H9 (cell line): ENCODE measurements around the gene RNU2-63P. TPM values are rescaled to one million over a fixed set of nuclear protein-coding genes. Genes with fewer than 3 reads are reported as not detected.
A peak's percentile ranks its signal among the peaks of the same experiment; 100 is the strongest.

Source experiments
- DNase-seq: peaks from one replicate; pipeline ENCODE4 v3.0.0-alpha.2; 2017
- H2AFZ ChIP-seq: one replicate; pipeline ENCODE4 v1.6.1; 2013; ENCODE audit warnings: mild to moderate bottlenecking, low read length, control low read depth, moderate library complexity
- H2AK5ac ChIP-seq: 2 replicates; pipeline ENCODE4 v1.6.1; 2013; ENCODE audit warnings: low read length, control low read depth, mixed read lengths; ENCODE audit not compliant: insufficient read length
- H2BK120ac ChIP-seq: one replicate; pipeline ENCODE4 v1.6.1; 2013; ENCODE audit warnings: low read depth, mild to moderate bottlenecking, low read length, control low read depth, inconsistent platforms; ENCODE audit not compliant: poor library complexity, severe bottlenecking
- H2BK12ac ChIP-seq: 2 replicates; pipeline ENCODE4 v1.6.1; 2013; ENCODE audit warnings: low read length, control low read depth, mixed read lengths, low read depth; ENCODE audit not compliant: insufficient read length
- H2BK15ac ChIP-seq: 2 replicates; pipeline ENCODE4 v1.6.1; 2013; ENCODE audit warnings: low read depth, low read length, control low read depth
- H2BK20ac ChIP-seq: one replicate; pipeline ENCODE4 v1.6.1; 2013; ENCODE audit warnings: low read depth, mild to moderate bottlenecking, low read length, control low read depth, inconsistent platforms; ENCODE audit not compliant: poor library complexity, severe bottlenecking
- H2BK5ac ChIP-seq: 2 replicates; pipeline ENCODE4 v1.6.1; 2013; ENCODE audit warnings: low read length, control low read depth, mixed read lengths; ENCODE audit not compliant: insufficient read length
- H3K14ac ChIP-seq: 2 replicates; pipeline ENCODE4 v1.6.1; 2013; ENCODE audit warnings: low read length, control low read depth; ENCODE audit not compliant: insufficient read depth
- H3K18ac ChIP-seq: 2 replicates; pipeline ENCODE4 v1.6.1; 2013; ENCODE audit warnings: low read depth, mild to moderate bottlenecking, mixed read lengths, low read length, control low read depth; ENCODE audit not compliant: insufficient read length
- H3K23ac ChIP-seq: 2 replicates; pipeline ENCODE4 v1.6.1; 2013; ENCODE audit warnings: low read length, control low read depth, mixed read lengths, low read depth; ENCODE audit not compliant: insufficient read length
- H3K23me2 ChIP-seq: 2 replicates; pipeline ENCODE4 v1.6.1; 2013; ENCODE audit warnings: low read depth, mild to moderate bottlenecking, mixed read lengths, low read length, control low read depth; ENCODE audit not compliant: insufficient read length, poor library complexity, severe bottlenecking
- H3K27ac ChIP-seq: 2 replicates; pipeline ENCODE4 v1.5.1; 2013; ENCODE audit warnings: low read length, control low read depth, mixed read lengths, low read depth; ENCODE audit not compliant: insufficient read length
- H3K27me3 ChIP-seq: 2 replicates; pipeline ENCODE4 v1.6.1; 2013; ENCODE audit warnings: low read length, control low read depth, inconsistent platforms; ENCODE audit not compliant: insufficient read depth
- H3K4ac ChIP-seq: 2 replicates; pipeline ENCODE4 v1.6.1; 2013; ENCODE audit warnings: low read depth, mild to moderate bottlenecking, control low read depth, inconsistent platforms, low read length, moderate library complexity
- H3K4me1 ChIP-seq: 2 replicates; pipeline ENCODE4 v1.6.1; 2013; ENCODE audit warnings: low read length, control low read depth, inconsistent platforms; ENCODE audit not compliant: insufficient read depth
- H3K4me2 ChIP-seq: 2 replicates; pipeline ENCODE4 v1.6.1; 2013; ENCODE audit warnings: low read length, control low read depth, mixed read lengths; ENCODE audit not compliant: insufficient read length, insufficient read depth
- H3K56ac ChIP-seq: 2 replicates; pipeline ENCODE4 v1.6.1; 2013; ENCODE audit warnings: low read depth, mild to moderate bottlenecking, mixed read lengths, low read length, control low read depth; ENCODE audit not compliant: insufficient read length
- H3K79me1 ChIP-seq: 2 replicates; pipeline ENCODE4 v1.6.1; 2013; ENCODE audit warnings: low read depth, mild to moderate bottlenecking, moderate library complexity, low read length, control low read depth, inconsistent platforms; ENCODE audit not compliant: insufficient read depth, poor library complexity, severe bottlenecking
- H3K79me2 ChIP-seq: 2 replicates; pipeline ENCODE4 v1.6.1; 2013; ENCODE audit warnings: low read length, control low read depth, inconsistent platforms; ENCODE audit not compliant: insufficient read depth
- H3K9ac ChIP-seq: 2 replicates; pipeline ENCODE4 v1.6.1; 2013; ENCODE audit warnings: low read length, control low read depth, mixed read lengths; ENCODE audit not compliant: insufficient read length; ENCODE audit errors: extremely low read depth
- H3K9me3 ChIP-seq: one replicate; pipeline ENCODE4 v1.6.1; 2013; ENCODE audit warnings: low read depth, low read length, inconsistent platforms; ENCODE audit not compliant: control insufficient read depth
- H3T11ph ChIP-seq: one replicate; pipeline ENCODE4 v1.6.1; 2013; ENCODE audit warnings: mild to moderate bottlenecking, low read length, control low read depth, inconsistent platforms
- H4K20me1 ChIP-seq: one replicate; pipeline ENCODE4 v1.6.1; 2013; ENCODE audit not compliant: control insufficient read depth, insufficient read length, insufficient read depth
- H4K5ac ChIP-seq: 2 replicates; pipeline ENCODE4 v1.6.1; 2013; ENCODE audit warnings: low read depth, mild to moderate bottlenecking, mixed read lengths, low read length, control low read depth; ENCODE audit not compliant: insufficient read length
- H4K8ac ChIP-seq: replicated peaks from 2 replicates; pipeline ENCODE4 v1.6.1; 2013; ENCODE audit warnings: low read length, control low read depth, mixed read lengths, low read depth; ENCODE audit not compliant: insufficient read length
- H4K91ac ChIP-seq: 2 replicates; pipeline ENCODE4 v1.6.1; 2013; ENCODE audit warnings: low read depth, mild to moderate bottlenecking, moderate library complexity, mixed read lengths, low read length, control low read depth; ENCODE audit not compliant: insufficient read length
- H3K27ac Mint-ChIP-seq, 3 experiments: 2 replicates in 2 of 3; 3 replicates in 1 of 3; pipeline ENCODE4 v1.8.0; 2020 to 2021; ENCODE audit warnings: mixed read lengths in 3 of 3, mild to moderate bottlenecking in 1 of 3, moderate library complexity in 1 of 3
- H3K27me3 Mint-ChIP-seq: 2 replicates; pipeline ENCODE4 v1.8.0; 2021; ENCODE audit warnings: low read depth, mild to moderate bottlenecking, moderate library complexity, mixed read lengths
- H3K36me3 Mint-ChIP-seq, 3 experiments: 2 replicates in 2 of 3; 3 replicates in 1 of 3; pipeline ENCODE4 v1.8.0; 2020 to 2021; ENCODE audit warnings: low read depth in 3 of 3, mixed read lengths in 3 of 3; ENCODE audit not compliant: insufficient read depth in 1 of 3
- H3K4me1 Mint-ChIP-seq, 2 experiments: 2 replicates each; pipeline ENCODE4 v1.8.0; 2020; ENCODE audit warnings: mixed read lengths in 2 of 2
- H3K4me3 Mint-ChIP-seq, 2 experiments: 2 replicates in 1 of 2; 3 replicates in 1 of 2; pipeline ENCODE4 v1.8.0; 2020 to 2021; ENCODE audit warnings: mild to moderate bottlenecking in 2 of 2, mixed read lengths in 2 of 2, moderate library complexity in 1 of 2
- H3K9me3 Mint-ChIP-seq, 2 experiments: 2 replicates in 1 of 2; 3 replicates in 1 of 2; pipeline ENCODE4 v1.8.0; 2020; ENCODE audit warnings: mild to moderate bottlenecking in 2 of 2, mixed read lengths in 2 of 2, moderate library complexity in 1 of 2
- WGBS: extraction: QIAGEN DNeasy Blood & Tissue Kit; methylation state at CpG from one replicate; pipeline ENCODE4 v1.1.7; 2013; ENCODE audit warnings: missing lambda C conversion rate, low lambda C conversion rate, mixed read lengths; ENCODE audit not compliant: insufficient read length; ENCODE audit errors: extremely low coverage; 5-methylcytosine and 5-hydroxymethylcytosine counted together
- total RNA-seq: library from RNA; stranded (reverse); gene quantifications from 2 replicates; pipeline ENCODE4 v1.2.1, GENCODE V29; 2021
- TF ChIP-seq, protein P1 (sequence below): fragments of 200-600 bp; sonication (generic); conservative IDR thresholded peaks from 3 replicates; pipeline ENCODE4 v1.8.0; 2021; ENCODE audit warnings: antibody characterized with exemption, mild to moderate bottlenecking

The RNU2-63P gene
- total RNA-seq, 1 experiment from 2014 or later: 31.1 TPM

DNA sequence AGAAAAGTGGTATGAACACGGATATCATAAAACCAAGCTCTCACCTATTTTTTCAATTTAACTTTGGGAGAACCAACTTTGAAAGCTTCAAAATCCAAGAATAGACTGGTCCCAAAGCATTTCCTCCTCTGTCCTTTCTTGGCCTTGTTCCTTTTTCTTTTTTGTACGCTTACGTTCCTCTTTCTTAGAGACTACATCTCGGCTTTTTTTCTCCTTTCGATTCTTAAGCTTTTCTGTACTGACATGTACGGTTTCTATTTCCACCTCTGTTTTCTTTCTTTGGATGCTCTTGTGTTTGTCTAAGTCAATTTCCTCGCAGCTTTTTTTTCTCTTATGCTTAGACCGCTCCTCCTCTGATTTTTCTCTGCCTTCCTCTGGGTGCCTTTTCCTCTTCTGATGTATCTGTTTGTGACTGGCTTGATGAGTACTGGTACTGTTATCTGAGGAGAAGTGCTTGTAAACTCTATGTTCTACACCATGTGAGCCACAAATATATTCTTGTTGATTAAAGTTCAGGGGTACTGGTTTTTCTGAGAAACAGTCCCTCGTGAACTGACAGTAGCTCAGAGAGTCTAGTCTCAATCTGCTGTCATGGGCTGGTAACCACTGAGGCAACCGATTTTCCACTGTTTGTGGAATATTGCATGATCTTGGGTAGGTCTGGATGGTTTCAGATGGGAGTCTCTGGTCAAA, 11.5 kb upstream of the RNU2-63P start:
- H2BK5ac ChIP-seq: no peak overlapping the region

More for the DNA sequence above, 11.5 kb upstream of the RNU2-63P start:
- Histone ChIP-seq H2BK12ac (no peak overlapping the region), H2AK5ac (no peak overlapping the region), H4K20me1 (no peaks in the 10 kb centered on the region), H3K18ac (no peak overlapping the region), H3K9me3 (no peaks in the 10 kb centered on the region), H3K23ac (no peak overlapping the region), H3K4me1 (no peaks in the 10 kb centered on the region), H4K5ac (no peak overlapping the region), H2AFZ (no peak overlapping the region), H2BK15ac (no peak overlapping the region), H2BK20ac (no peak overlapping the region), H2BK120ac (no peak overlapping the region), H4K8ac (no peak overlapping the region), H3K23me2 (no peaks in the 10 kb centered on the region), H3K79me1 (no peaks in the 10 kb centered on the region), H3K9ac (no peak overlapping the region), H3K4ac (no peak overlapping the region), H3K79me2 (no peaks in the 10 kb centered on the region), H4K91ac (no peak overlapping the region), H3K27me3 (no peaks in the 10 kb centered on the region), H3K56ac (no peak overlapping the region), H3K4me2 (no peak overlapping the region), H3T11ph (no peak overlapping the region), H3K27ac (no peak overlapping the region), H3K14ac (no peak overlapping the region)
- Mint-ChIP-seq H3K36me3 (peaks cover 0 to 19% (median 17%) of the 10 kb centered on the region in 3 experiments; a peak in 6 of 7 replicates), H3K4me3 (no peak overlapping the region), H3K9me3 (no peaks in the 10 kb centered on the region), H3K27ac (peak overlapping the region in 2 of 3 experiments; percentile 16 to 41; a peak in 5 of 7 replicates), H3K4me1 (peaks cover 21 to 22% of the 10 kb centered on the region in 2 experiments), H3K27me3 (no peaks in the 10 kb centered on the region)
- TF ChIP-seq, protein P1, sequence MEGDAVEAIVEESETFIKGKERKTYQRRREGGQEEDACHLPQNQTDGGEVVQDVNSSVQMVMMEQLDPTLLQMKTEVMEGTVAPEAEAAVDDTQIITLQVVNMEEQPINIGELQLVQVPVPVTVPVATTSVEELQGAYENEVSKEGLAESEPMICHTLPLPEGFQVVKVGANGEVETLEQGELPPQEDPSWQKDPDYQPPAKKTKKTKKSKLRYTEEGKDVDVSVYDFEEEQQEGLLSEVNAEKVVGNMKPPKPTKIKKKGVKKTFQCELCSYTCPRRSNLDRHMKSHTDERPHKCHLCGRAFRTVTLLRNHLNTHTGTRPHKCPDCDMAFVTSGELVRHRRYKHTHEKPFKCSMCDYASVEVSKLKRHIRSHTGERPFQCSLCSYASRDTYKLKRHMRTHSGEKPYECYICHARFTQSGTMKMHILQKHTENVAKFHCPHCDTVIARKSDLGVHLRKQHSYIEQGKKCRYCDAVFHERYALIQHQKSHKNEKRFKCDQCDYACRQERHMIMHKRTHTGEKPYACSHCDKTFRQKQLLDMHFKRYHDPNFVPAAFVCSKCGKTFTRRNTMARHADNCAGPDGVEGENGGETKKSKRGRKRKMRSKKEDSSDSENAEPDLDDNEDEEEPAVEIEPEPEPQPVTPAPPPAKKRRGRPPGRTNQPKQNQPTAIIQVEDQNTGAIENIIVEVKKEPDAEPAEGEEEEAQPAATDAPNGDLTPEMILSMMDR: no peak
- WGBS: no CpG with 5 or more reads among the region's 10 CpGs
- no peak for DNase-seq
